Fibroblast of lung (primary cell): ENCODE data around the gene BCL7C. TPM values are rescaled to one million over a fixed set of nuclear protein-coding genes. Genes with fewer than 3 reads are reported as not detected.

Source experiments
- DNase-seq, 2 donors: peaks; one replicate each; pipeline versions ENCODE4 v3.0.0 to v3.0.0-alpha.2; 2010; ENCODE audit warnings: low read depth in 2 of 2
- H2AFZ ChIP-seq: 2 replicates; pipeline ENCODE4 v1.5.1; 2012; ENCODE audit warnings: low read length, control low read depth, inconsistent platforms
- H3K27ac ChIP-seq: 2 replicates; pipeline ENCODE4 v1.5.1; 2011; ENCODE audit warnings: low read length, control low read depth; ENCODE audit not compliant: insufficient read depth
- H3K27me3 ChIP-seq: 2 replicates; pipeline ENCODE4 v1.5.1; 2011; ENCODE audit warnings: mild to moderate bottlenecking, low read length; ENCODE audit not compliant: control insufficient read depth, insufficient read depth
- H3K36me3 ChIP-seq: 2 replicates; pipeline ENCODE4 v1.5.1; 2011; ENCODE audit warnings: low read length; ENCODE audit not compliant: control insufficient read depth, insufficient read depth
- H3K4me1 ChIP-seq: 2 replicates; pipeline ENCODE4 v1.5.1; 2011; ENCODE audit warnings: low read length; ENCODE audit not compliant: control insufficient read depth, insufficient read depth; ENCODE audit errors: extremely low read depth
- H3K4me2 ChIP-seq: 2 replicates; pipeline ENCODE4 v1.5.1; 2011; ENCODE audit warnings: low read length, control low read depth; ENCODE audit not compliant: insufficient read depth; ENCODE audit errors: extremely low read depth
- H3K4me3 ChIP-seq, 4 experiments: fragments of 200-600 bp in 1 of 4; sonication (generic) in 1 of 4; replicated peaks in 1 of 4; 2 replicates each; pipeline ENCODE4 v1.5.1; 2011 to 2016; ENCODE audit warnings: low read length in 4 of 4, low read depth in 3 of 4, mild to moderate bottlenecking in 3 of 4, control low read depth in 2 of 4, inconsistent platforms in 1 of 4, mixed read lengths in 1 of 4; ENCODE audit not compliant: insufficient read depth in 1 of 4; ENCODE audit errors: control extremely low read depth in 1 of 4
- H3K79me2 ChIP-seq: 2 replicates; pipeline ENCODE4 v1.5.1; 2012; ENCODE audit warnings: mild to moderate bottlenecking, low read length, inconsistent platforms; ENCODE audit not compliant: control insufficient read depth, insufficient read depth
- H3K9ac ChIP-seq: 2 replicates; pipeline ENCODE4 v1.5.1; 2011; ENCODE audit warnings: mild to moderate bottlenecking, low read length, control low read depth; ENCODE audit not compliant: insufficient read depth
- H3K9me3 ChIP-seq: 2 replicates; pipeline ENCODE4 v1.5.1; 2012; ENCODE audit warnings: low read depth, low read length; ENCODE audit not compliant: control insufficient read depth, insufficient read depth
- H4K20me1 ChIP-seq: 2 replicates; pipeline ENCODE4 v1.5.1; 2011; ENCODE audit warnings: low read length; ENCODE audit not compliant: control insufficient read depth, insufficient read depth; ENCODE audit errors: extremely low read depth
- EZH2 ChIP-seq: IDR thresholded peaks from 2 replicates; pipeline ENCODE4 v1.5.1; 2012; ENCODE audit warnings: low read length, control low read depth, mild to moderate bottlenecking; ENCODE audit errors: missing control alignments
- polyA plus RNA-seq, 2 donors: library from polyadenylated mRNA; depleted of rRNA in 1 of 2; stranded (reverse) in 1 of 2; unstranded in 1 of 2; fragments of >200 nt; gene quantifications; 2 replicates each; pipeline ENCODE4 v1.2.1, GENCODE V29; 2011 to 2012; ENCODE audit warnings: missing spikeins in 1 of 2
- total RNA-seq: library from RNA; depleted of rRNA; stranded (reverse); fragments of >200 nt; gene quantifications from 2 replicates; pipeline ENCODE4 v1.2.1, GENCODE V29; 2014
- TF ChIP-seq, protein P1 (sequence below), 2 donors: IDR thresholded peaks in 1 of 2; conservative IDR thresholded peaks in 1 of 2; 1 replicate in 1 of 2; 2 replicates in 1 of 2; pipeline ENCODE4 v1.5.1; 2011 to 2012; ENCODE audit warnings: low read length in 2 of 2, control low read depth in 1 of 2, inconsistent platforms in 1 of 2, low read depth in 1 of 2, mild to moderate bottlenecking in 1 of 2

Gene BCL7C
- total and polyA plus RNA-seq, 2 donors (not counting 1 experiment from before 2014, with no cell fraction given) = 25.6 to 28.2 TPM

DNA sequence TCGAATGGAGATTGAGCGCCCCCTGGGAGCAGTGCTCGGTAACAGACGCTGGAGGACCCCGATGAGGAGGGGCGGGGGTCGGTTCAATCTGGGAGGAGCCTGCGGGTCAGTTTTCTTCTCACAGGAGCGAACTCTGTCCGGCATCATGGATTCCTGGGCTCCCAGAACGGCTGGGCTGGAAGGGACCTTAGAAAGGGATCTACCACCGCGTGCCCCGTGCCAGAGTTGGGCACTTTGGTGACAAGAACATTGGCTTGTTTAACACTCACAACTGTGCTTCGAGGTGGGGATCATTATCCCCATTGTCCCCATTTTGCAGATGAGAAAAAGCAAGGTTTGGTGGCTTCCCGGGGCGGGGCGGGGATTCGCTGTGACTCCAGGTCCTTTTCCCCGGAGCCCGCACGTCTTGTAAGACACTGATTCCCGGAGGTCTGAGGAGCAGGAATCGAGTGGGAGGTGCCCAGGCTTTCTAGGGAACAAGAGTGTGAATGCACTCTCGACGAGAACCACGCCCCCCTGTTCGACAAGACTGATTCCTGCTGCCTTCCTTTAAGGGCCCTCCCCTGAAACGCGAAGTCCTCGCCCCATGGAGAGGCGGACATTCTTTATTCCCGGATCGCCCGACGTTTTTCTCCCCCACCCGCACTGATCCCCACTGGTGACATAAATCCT is 28.0 kb upstream of the BCL7C start:
- H4K20me1 ChIP-seq = no peaks in the 10 kb centered on the region
- H3K4me3 ChIP-seq = peak overlapping the region; percentile 52 to 81 (median 62)
- no peaks in the 10 kb centered on the region for H3K27me3 ChIP-seq
- no peaks in the 10 kb centered on the region for H3K4me1 ChIP-seq
- no peaks in the 10 kb centered on the region for H3K9me3 ChIP-seq
- H3K4me2 ChIP-seq = peak overlapping the region; percentile 79
- no peaks in the 10 kb centered on the region for H3K79me2 ChIP-seq
- H3K36me3 ChIP-seq = no peaks in the 10 kb centered on the region
- peak; percentile 89 to 92 for DNase-seq
- TF ChIP-seq, protein P1, sequence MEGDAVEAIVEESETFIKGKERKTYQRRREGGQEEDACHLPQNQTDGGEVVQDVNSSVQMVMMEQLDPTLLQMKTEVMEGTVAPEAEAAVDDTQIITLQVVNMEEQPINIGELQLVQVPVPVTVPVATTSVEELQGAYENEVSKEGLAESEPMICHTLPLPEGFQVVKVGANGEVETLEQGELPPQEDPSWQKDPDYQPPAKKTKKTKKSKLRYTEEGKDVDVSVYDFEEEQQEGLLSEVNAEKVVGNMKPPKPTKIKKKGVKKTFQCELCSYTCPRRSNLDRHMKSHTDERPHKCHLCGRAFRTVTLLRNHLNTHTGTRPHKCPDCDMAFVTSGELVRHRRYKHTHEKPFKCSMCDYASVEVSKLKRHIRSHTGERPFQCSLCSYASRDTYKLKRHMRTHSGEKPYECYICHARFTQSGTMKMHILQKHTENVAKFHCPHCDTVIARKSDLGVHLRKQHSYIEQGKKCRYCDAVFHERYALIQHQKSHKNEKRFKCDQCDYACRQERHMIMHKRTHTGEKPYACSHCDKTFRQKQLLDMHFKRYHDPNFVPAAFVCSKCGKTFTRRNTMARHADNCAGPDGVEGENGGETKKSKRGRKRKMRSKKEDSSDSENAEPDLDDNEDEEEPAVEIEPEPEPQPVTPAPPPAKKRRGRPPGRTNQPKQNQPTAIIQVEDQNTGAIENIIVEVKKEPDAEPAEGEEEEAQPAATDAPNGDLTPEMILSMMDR (conservative IDR thresholded peaks at IDR 0.05 in 1 of 2, IDR thresholded peaks at IDR 0.05 in 1 of 2; ENCODE audit: low read depth in 1 of 2, low read length in 2 of 2) = peak; percentile 91 to 92
- no peak for TF ChIP-seq EZH2
- peak overlapping the region; percentile 35 for H2AFZ ChIP-seq
- H3K27ac ChIP-seq = peak overlapping the region; percentile 72
- H3K9ac ChIP-seq = peak overlapping the region; percentile 60

DNA sequence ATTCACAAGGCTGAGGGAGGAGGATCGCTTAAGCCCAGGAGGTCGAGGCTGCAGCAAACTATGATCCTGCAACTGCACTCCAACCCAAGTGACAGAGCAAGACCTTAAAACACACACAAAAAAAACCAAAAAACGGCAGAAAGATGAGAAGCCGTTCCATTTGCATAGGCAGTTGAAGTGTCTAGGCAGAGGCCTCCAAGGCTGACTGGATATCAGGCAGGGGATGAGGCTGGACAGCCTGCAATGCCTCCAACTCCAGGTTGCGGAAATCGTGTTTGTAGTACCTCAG is 27.5 kb upstream of the BCL7C start:
- TF ChIP-seq, protein P1 (conservative IDR thresholded peaks at IDR 0.05 in 1 of 2, IDR thresholded peaks at IDR 0.05 in 1 of 2; ENCODE audit: low read depth in 1 of 2, low read length in 2 of 2) = no peak
- no peak overlapping the region for H3K9ac ChIP-seq
- no peaks in the 10 kb centered on the region for H3K36me3 ChIP-seq
- no peak for DNase-seq
- no peaks in the 10 kb centered on the region for H3K9me3 ChIP-seq
- peak overlapping the region; percentile 79 for H3K4me2 ChIP-seq
- H3K79me2 ChIP-seq = no peaks in the 10 kb centered on the region
- H3K4me1 ChIP-seq = no peaks in the 10 kb centered on the region
- H2AFZ ChIP-seq = no peak overlapping the region
- H3K27ac ChIP-seq = no peak overlapping the region
- no peaks in the 10 kb centered on the region for H4K20me1 ChIP-seq
- H3K27me3 ChIP-seq = no peaks in the 10 kb centered on the region
- peak overlapping the region in 3 of 4 experiments; percentile 52 to 81 (median 65) for H3K4me3 ChIP-seq

DNA sequence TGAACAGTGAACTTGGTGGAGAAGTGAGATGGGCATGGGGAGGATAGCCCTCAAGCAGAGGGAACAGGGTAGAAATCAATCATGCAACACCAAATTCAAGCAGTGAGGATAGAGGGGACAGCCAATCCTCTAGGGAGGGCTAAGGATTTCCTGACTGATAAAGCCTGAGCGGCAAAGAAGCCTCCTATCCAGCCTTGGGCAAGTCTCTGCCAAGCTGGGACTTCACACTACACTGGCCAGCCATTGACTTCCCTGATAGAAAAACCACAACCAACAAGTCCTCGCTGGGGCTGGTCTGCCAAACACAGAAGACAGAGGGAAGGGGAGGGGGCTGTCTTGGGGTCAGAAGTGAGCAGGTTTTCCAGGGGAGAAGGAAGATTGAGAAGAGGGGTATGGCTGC is 27.0 kb upstream of the BCL7C start:
- TF ChIP-seq, protein P1 (conservative IDR thresholded peaks at IDR 0.05 in 1 of 2, IDR thresholded peaks at IDR 0.05 in 1 of 2; ENCODE audit: low read depth in 1 of 2, low read length in 2 of 2) = no peak
- TF ChIP-seq EZH2 = no peak
- no peaks in the 10 kb centered on the region for H3K36me3 ChIP-seq
- H3K4me3 ChIP-seq = no peak overlapping the region
- no peak overlapping the region for H3K9ac ChIP-seq
- no peak overlapping the region for H2AFZ ChIP-seq
- no peak overlapping the region for H3K4me2 ChIP-seq
- no peaks in the 10 kb centered on the region for H4K20me1 ChIP-seq
- no peaks in the 10 kb centered on the region for H3K4me1 ChIP-seq
- no peaks in the 10 kb centered on the region for H3K27me3 ChIP-seq
- H3K27ac ChIP-seq = no peak overlapping the region
- no peaks in the 10 kb centered on the region for H3K79me2 ChIP-seq
- H3K9me3 ChIP-seq = no peaks in the 10 kb centered on the region
- no peak for DNase-seq
